ENCODE data around the gene OR2G2. TPM values are rescaled to one million over a fixed set of nuclear protein-coding genes. Genes with fewer than 3 reads are reported as not detected.

The OR2G2 gene
- total and polyA plus RNA-seq, 2 of the 13 experiments (the other 11 are each of a cell fraction or from before 2014, with no cell fraction given), result not detected

DNA sequence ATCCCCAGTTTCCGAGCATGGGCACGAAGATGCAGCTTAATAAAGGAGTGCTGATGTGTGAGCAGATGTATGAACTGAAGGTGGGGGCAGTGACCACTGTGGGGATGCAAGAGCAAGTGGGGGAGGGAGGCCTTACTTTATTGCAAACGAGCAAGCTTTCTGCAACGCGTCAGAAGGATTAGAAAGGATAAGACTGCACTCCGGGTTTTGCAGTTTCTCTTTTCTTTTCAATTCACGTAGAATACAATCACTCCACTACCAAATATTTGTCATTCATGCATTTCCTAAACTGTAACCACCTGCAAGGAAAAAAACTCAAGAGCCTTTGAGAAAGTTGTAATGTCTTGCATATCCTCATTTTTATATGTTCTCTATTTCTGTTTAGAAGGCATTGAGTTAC is 47.6 kb upstream of the OR2G2 start:
- TF ChIP-seq, protein P1, sequence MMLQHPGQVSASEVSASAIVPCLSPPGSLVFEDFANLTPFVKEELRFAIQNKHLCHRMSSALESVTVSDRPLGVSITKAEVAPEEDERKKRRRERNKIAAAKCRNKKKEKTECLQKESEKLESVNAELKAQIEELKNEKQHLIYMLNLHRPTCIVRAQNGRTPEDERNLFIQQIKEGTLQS (CRISPR knock-in tag; IDR thresholded peaks at IDR 0.05), result no peak
- no peak for TF ChIP-seq ZFP90 (CRISPR knock-in tag; IDR thresholded peaks at IDR 0.05; ENCODE audit: borderline replicate concordance)
- no peak for TF ChIP-seq SIN3A (IDR thresholded peaks at IDR 0.05; ENCODE audit: borderline replicate concordance, low read depth, low read length)
- no peak for TF ChIP-seq IRX3 (CRISPR knock-in tag; IDR thresholded peaks at IDR 0.05; ENCODE audit: borderline replicate concordance, low read depth)
- no peak for TF ChIP-seq RFXAP (CRISPR knock-in tag; IDR thresholded peaks at IDR 0.05; ENCODE audit: borderline replicate concordance)
- no peak for TF ChIP-seq RBAK (CRISPR knock-in tag; IDR thresholded peaks at IDR 0.05)
- H3K4me2 ChIP-seq (ENCODE audit: low read depth, low read length), result no peak overlapping the region
- no peak overlapping the region for H3K4me3 ChIP-seq (replicated peaks in 1 of 3; ENCODE audit: insufficient read depth in 1 of 3, low read depth in 2 of 3, low read length in 3 of 3)
- H3K27me3 ChIP-seq (ENCODE audit: control insufficient read depth in 1 of 2, insufficient read depth in 2 of 2, low read length in 2 of 2), result no peaks in the 10 kb centered on the region
- no peak overlapping the region for H3K9ac ChIP-seq (ENCODE audit: insufficient read depth, low read depth, low read length)
- H3K79me2 ChIP-seq (ENCODE audit: insufficient read depth, low read length), result no peaks in the 10 kb centered on the region
- WGBS (ENCODE audit: low lambda C conversion rate), result 30% methylated on average over 7 of the region's 7 CpGs
- ATAC-seq (no peak), DNase-seq (ENCODE audit: low spot score) (no peak), FAIRE-seq (no peak)
- H3K36me3 ChIP-seq (replicated peaks in 1 of 2; ENCODE audit: control insufficient read depth in 1 of 2, insufficient read depth in 2 of 2, low read length in 2 of 2), result no peaks in the 10 kb centered on the region
- H4K20me1 ChIP-seq (ENCODE audit: insufficient read depth, low read length), result no peaks in the 10 kb centered on the region
- BruUV-seq (replicated peaks), result no TSS peak
- no peak overlapping the region for H2AFZ ChIP-seq (ENCODE audit: low read length)
- no peaks in the 10 kb centered on the region for H3K9me3 ChIP-seq (ENCODE audit: low read length)
- H3K27ac ChIP-seq (ENCODE audit: extremely low read length, insufficient read depth, low read length), result no peak overlapping the region
- intact Hi-C loops (cut with micrococcal nuclease; ENCODE audit: unreplicated experiment) (no loop called here), in situ Hi-C loops (cut with HindIII; ENCODE audit: extremely low pct_ligation_motif_present, low pct_unique_long_range_greater_than_20kb) (no loop called here)
- no peaks in the 10 kb centered on the region for H3K4me1 ChIP-seq (ENCODE audit: insufficient read depth, low read length)
- POLR2A ChIA-PET, result no interaction called here
- CTCF ChIA-PET (ENCODE audit: low intra/inter-chr PET ratio, low total read pairs), result no interaction called here

DNA sequence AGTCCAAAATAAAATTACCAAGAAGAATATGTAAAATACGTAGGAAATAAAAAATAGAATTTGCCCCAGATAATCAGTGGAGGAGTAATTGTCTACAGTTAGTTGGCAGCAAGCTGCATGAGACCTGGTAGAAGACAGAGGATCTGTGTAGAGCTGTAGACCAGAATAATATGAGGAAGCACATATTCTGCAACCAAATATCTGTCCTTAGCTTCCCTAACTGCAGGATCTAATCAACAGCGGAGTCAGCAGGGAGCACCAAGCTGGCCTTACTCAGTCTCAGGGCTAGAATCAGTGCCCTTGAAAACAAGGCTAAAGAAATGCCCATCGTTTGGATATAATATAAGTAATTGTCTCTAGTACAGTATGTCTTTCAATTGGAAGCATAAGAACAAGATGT is 45.3 kb upstream of the OR2G2 start:
- Histone ChIP-seq H2AFZ (ENCODE audit: low read length) (no peak overlapping the region), H4K20me1 (ENCODE audit: insufficient read depth, low read length) (no peaks in the 10 kb centered on the region), H3K27me3 (ENCODE audit: control insufficient read depth in 1 of 2, insufficient read depth in 2 of 2, low read length in 2 of 2) (no peaks in the 10 kb centered on the region), H3K4me3 (replicated peaks in 1 of 3; ENCODE audit: insufficient read depth in 1 of 3, low read depth in 2 of 3, low read length in 3 of 3) (no peak overlapping the region), H3K4me1 (ENCODE audit: insufficient read depth, low read length) (no peaks in the 10 kb centered on the region), H3K9ac (ENCODE audit: insufficient read depth, low read depth, low read length) (no peak overlapping the region), H3K36me3 (replicated peaks in 1 of 2; ENCODE audit: control insufficient read depth in 1 of 2, insufficient read depth in 2 of 2, low read length in 2 of 2) (no peaks in the 10 kb centered on the region), H3K9me3 (ENCODE audit: low read length) (no peaks in the 10 kb centered on the region), H3K79me2 (ENCODE audit: insufficient read depth, low read length) (no peaks in the 10 kb centered on the region), H3K4me2 (ENCODE audit: low read depth, low read length) (no peak overlapping the region), H3K27ac (ENCODE audit: extremely low read length, insufficient read depth, low read length) (no peak overlapping the region)
- no peak for TF ChIP-seq SP140L (CRISPR knock-in tag; IDR thresholded peaks at IDR 0.05; ENCODE audit: borderline replicate concordance)
- no peak for TF ChIP-seq ZNF550 (CRISPR knock-in tag; IDR thresholded peaks at IDR 0.05; ENCODE audit: borderline replicate concordance)
- TF ChIP-seq, protein P1 (CRISPR knock-in tag; IDR thresholded peaks at IDR 0.05), result no peak
- TF ChIP-seq ZNF614 (CRISPR knock-in tag; IDR thresholded peaks at IDR 0.05; ENCODE audit: borderline replicate concordance), result no peak
- TF ChIP-seq GTF3A (CRISPR knock-in tag; conservative IDR thresholded peaks at IDR 0.05), result no peak
- no peak for TF ChIP-seq RCOR2 (CRISPR knock-in tag; IDR thresholded peaks at IDR 0.05)
- TF ChIP-seq, protein P2, sequence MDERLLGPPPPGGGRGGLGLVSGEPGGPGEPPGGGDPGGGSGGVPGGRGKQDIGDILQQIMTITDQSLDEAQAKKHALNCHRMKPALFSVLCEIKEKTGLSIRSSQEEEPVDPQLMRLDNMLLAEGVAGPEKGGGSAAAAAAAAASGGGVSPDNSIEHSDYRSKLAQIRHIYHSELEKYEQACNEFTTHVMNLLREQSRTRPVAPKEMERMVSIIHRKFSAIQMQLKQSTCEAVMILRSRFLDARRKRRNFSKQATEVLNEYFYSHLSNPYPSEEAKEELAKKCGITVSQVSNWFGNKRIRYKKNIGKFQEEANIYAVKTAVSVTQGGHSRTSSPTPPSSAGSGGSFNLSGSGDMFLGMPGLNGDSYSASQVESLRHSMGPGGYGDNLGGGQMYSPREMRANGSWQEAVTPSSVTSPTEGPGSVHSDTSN (CRISPR knock-in tag; IDR thresholded peaks at IDR 0.05), result no peak
- TF ChIP-seq ZNF615 (CRISPR knock-in tag; IDR thresholded peaks at IDR 0.05; ENCODE audit: borderline replicate concordance), result no peak
- no peak for TF ChIP-seq ZNF850 (CRISPR knock-in tag; conservative IDR thresholded peaks at IDR 0.05)
- no peak for TF ChIP-seq ZNF572 (CRISPR knock-in tag; IDR thresholded peaks at IDR 0.05)
- ATAC-seq (no peak), FAIRE-seq (no peak), DNase-seq (ENCODE audit: low spot score) (no peak)
- intact Hi-C loops (cut with micrococcal nuclease; ENCODE audit: unreplicated experiment) (no loop called here), in situ Hi-C loops (cut with HindIII; ENCODE audit: extremely low pct_ligation_motif_present, low pct_unique_long_range_greater_than_20kb) (no loop called here)
- CTCF ChIA-PET (ENCODE audit: low intra/inter-chr PET ratio, low total read pairs), result no interaction called here
- BruUV-seq (replicated peaks), result no TSS peak
- 0% methylated on average over 3 of the region's 3 CpGs for WGBS (ENCODE audit: low lambda C conversion rate)
- POLR2A ChIA-PET, result no interaction called here
